Stimulated activated CD4-positive, alpha-beta T cell treated with anti-CD3 and anti-CD28 coated beads, Interleukin-2, amount 100 ng/mL, for 24 hours (primary cell): ENCODE results near the gene CDK17.

ENCODE experiments used
- DNase-seq, 2 donors: peaks; one replicate each; pipeline ENCODE4 v3.0.0-alpha.2; 2020

CDK17 gene

GRCh38 chr12:96310067-96310466, 90.2 kb downstream of the CDK17 start:
- no peak for DNase-seq

- DNase-seq, result no peak
Measured at GRCh38 chr12:96308881-96309280, 91.4 kb downstream of the CDK17 start.

- no peak for DNase-seq
Measured at GRCh38 chr12:96305665-96306064, 94.6 kb downstream of the CDK17 start.

- DNase-seq, result no peak
Measured at GRCh38 chr12:96303653-96304052, 96.6 kb downstream of the CDK17 start.

GRCh38 chr12:96302687-96303310, 97.4 kb downstream of the CDK17 start:
- DNase-seq, result no peak

- DNase-seq, result no peak
Measured at GRCh38 chr12:96301732-96302131, 98.5 kb downstream of the CDK17 start.

- no peak for DNase-seq
Measured at GRCh38 chr12:96300064-96300463, 100.2 kb downstream of the CDK17 start.

- DNase-seq, result no peak
Measured at GRCh38 chr12:96297504-96297903, 102.7 kb downstream of the CDK17 start.

GRCh38 chr12:96295532-96296160, 104.6 kb downstream of the CDK17 start:
- no peak for DNase-seq

- no peak for DNase-seq
Measured at GRCh38 chr12:96294831-96295230, 105.4 kb downstream of the CDK17 start.

GRCh38 chr12:96293093-96293492, 107.1 kb downstream of the CDK17 start:
- DNase-seq, result no peak

GRCh38 chr12:96289067-96289466, 111.2 kb downstream of the CDK17 start:
- DNase-seq, result no peak

GRCh38 chr12:96285158-96285557, 115.1 kb downstream of the CDK17 start:
- no peak for DNase-seq

- DNase-seq, result no peak
Measured at GRCh38 chr12:96274331-96274730, 125.9 kb downstream of the CDK17 start.

- DNase-seq, result no peak
Measured at GRCh38 chr12:96271469-96272199, 128.6 kb downstream of the CDK17 start.

- no peak for DNase-seq
Measured at GRCh38 chr12:96266238-96266637, 134.0 kb downstream of the CDK17 start.

- no peak for DNase-seq
Measured at GRCh38 chr12:96265836-96266235, 134.4 kb downstream of the CDK17 start.

- DNase-seq, result no peak
Measured at GRCh38 chr12:96265400-96265799, 134.8 kb downstream of the CDK17 start.

- no peak for DNase-seq
Measured at GRCh38 chr12:96263449-96263902, 136.8 kb downstream of the CDK17 start.

- DNase-seq, result no peak
Measured at GRCh38 chr12:96261557-96261956, 138.7 kb downstream of the CDK17 start.

- no peak for DNase-seq
Measured at GRCh38 chr12:96260644-96261043, 139.6 kb downstream of the CDK17 start.

- no peak for DNase-seq
Measured at GRCh38 chr12:96260231-96260630, 140.0 kb downstream of the CDK17 start.

- no peak for DNase-seq
Measured at GRCh38 chr12:96258104-96258961, 141.9 kb downstream of the CDK17 start.
